Measurements from ENCODE around the gene TMEM125. TPM values are rescaled to one million over a fixed set of nuclear protein-coding genes. Genes with fewer than 3 reads are reported as not detected.

TMEM125 gene
- total RNA-seq, 1 donor from 2014 or later = 188 TPM

DNA sequence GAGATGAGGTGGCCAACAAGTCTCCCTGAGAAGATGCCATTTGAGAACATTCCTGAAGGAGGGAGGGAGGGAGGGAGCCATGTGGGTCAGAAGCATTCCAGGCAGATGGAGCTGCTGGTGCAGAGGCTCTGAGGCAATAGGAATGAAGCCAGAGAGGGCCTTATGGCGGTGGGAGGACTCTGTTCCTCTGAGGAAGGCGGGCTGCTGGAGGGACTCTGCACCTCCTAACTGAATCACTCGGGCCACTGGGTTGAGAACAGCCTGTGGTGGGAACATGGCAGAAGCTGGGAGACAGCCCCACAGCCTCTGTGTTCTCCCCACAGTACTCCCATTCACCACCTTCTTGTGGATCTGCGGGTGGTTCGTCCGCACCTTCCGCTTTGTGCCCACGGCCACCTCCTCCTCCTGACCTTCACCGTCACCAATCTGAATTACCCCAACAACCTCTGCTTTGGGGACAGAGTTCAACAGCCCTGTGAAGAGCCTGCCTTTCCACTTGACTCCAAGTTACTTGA is 2.4 kb upstream of the TMEM125 start:
- Histone ChIP-seq H3K9me3 (no peaks in the 10 kb centered on the region), H3K27me3 (no peaks in the 10 kb centered on the region), H3K36me3 (no peaks in the 10 kb centered on the region), H3K27ac (peak overlapping the region; percentile 63), H3K4me3 (no peak overlapping the region), H3K4me1 (peaks cover 10% of the 10 kb centered on the region)
- TF ChIP-seq, protein P1, sequence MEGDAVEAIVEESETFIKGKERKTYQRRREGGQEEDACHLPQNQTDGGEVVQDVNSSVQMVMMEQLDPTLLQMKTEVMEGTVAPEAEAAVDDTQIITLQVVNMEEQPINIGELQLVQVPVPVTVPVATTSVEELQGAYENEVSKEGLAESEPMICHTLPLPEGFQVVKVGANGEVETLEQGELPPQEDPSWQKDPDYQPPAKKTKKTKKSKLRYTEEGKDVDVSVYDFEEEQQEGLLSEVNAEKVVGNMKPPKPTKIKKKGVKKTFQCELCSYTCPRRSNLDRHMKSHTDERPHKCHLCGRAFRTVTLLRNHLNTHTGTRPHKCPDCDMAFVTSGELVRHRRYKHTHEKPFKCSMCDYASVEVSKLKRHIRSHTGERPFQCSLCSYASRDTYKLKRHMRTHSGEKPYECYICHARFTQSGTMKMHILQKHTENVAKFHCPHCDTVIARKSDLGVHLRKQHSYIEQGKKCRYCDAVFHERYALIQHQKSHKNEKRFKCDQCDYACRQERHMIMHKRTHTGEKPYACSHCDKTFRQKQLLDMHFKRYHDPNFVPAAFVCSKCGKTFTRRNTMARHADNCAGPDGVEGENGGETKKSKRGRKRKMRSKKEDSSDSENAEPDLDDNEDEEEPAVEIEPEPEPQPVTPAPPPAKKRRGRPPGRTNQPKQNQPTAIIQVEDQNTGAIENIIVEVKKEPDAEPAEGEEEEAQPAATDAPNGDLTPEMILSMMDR (IDR thresholded peaks at IDR 0.05) = no peak
- intact Hi-C loops (cut with DNase I) = no loop called here
- ATAC-seq (peak; percentile 4), DNase-seq (peak; percentile 68)

DNA sequence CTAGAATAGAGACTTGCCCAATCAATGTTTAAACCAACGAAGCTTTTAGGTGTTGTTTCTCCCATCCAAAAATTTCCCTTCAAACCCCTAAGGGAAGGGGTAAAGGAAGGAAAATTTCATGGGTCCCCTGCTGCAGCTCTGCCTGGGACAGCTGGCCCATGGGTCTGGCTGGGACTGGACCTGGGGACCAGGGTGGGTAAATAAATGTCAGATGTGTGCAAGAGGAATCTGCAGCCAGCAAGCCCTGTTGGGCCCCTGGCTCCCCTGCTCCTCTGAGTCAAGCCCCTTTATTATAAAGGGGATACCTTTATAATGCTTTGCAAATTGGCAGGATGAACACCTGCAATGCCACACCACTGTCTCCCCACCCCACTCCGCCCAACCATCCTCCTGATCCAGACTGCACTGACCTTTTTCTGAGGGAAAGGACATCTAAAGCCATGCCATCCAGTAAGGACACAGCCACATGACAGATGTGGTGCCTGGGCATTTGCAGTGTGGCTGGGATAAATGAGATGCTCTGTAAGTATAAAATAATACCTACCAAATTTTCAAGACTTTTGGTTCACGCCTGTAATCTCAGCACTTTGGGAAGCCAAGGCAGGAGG is 1.9 kb upstream of the TMEM125 start:
- Histone ChIP-seq H3K36me3 (no peaks in the 10 kb centered on the region), H3K27ac (peak overlapping the region; percentile 63)
- intact Hi-C loops (cut with DNase I) = no loop called here

DNA sequence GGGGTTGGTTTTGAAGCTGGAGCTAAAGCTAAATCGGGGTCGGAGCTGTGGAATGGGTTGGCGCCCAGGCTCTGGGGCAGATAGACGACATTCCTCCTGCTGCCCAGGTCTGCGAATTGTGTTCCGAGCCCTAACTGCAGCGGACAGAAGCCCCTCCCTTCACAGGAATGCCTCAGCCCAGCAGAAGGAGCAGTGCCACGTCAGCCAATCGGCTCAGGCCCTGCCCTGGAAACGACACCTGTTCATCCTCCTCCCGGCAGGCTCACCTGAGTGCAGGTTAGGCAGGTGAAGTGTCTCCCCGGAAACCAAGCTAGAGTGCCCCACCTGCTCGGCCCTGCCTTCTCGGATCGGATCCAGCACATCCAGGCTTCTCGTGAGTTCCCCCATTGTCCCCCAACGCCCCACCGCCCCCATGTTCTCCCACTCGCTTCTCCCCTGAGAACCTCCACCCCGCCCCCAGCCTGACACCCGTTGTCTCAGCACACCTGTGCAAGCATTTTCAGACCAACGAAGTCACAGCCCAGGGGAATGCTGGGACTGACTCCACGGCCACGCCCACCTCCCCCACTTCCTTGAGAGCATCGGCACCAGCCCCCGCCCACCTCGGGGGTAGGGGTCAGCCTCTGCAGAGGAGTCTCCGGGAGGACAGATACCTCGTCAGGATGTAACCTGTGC is 775 bp downstream of the TMEM125 start:
- no peaks in the 10 kb centered on the region for H3K36me3 ChIP-seq
- H3K27ac ChIP-seq = peak overlapping the region; percentile 87
- ATAC-seq (peak; percentile 91), DNase-seq (peak; percentile 92)
- H3K4me3 ChIP-seq = peak overlapping the region; percentile 48
- peaks cover 14% of the 10 kb centered on the region for H3K4me1 ChIP-seq
- no peaks in the 10 kb centered on the region for H3K27me3 ChIP-seq
- intact Hi-C loops (cut with DNase I) = no loop called here
- TF ChIP-seq, protein P1 (IDR thresholded peaks at IDR 0.05) = no peak
- H3K9me3 ChIP-seq = no peaks in the 10 kb centered on the region

More for the DNA sequence above, 1.9 kb upstream of the TMEM125 start:
- H3K9me3 ChIP-seq = no peaks in the 10 kb centered on the region
- ATAC-seq = no peak
- TF ChIP-seq, protein P1 (IDR thresholded peaks at IDR 0.05) = no peak
- peaks cover 10% of the 10 kb centered on the region for H3K4me1 ChIP-seq
- no peak overlapping the region for H3K4me3 ChIP-seq
- no peaks in the 10 kb centered on the region for H3K27me3 ChIP-seq
- peak; percentile 59 for DNase-seq

DNA sequence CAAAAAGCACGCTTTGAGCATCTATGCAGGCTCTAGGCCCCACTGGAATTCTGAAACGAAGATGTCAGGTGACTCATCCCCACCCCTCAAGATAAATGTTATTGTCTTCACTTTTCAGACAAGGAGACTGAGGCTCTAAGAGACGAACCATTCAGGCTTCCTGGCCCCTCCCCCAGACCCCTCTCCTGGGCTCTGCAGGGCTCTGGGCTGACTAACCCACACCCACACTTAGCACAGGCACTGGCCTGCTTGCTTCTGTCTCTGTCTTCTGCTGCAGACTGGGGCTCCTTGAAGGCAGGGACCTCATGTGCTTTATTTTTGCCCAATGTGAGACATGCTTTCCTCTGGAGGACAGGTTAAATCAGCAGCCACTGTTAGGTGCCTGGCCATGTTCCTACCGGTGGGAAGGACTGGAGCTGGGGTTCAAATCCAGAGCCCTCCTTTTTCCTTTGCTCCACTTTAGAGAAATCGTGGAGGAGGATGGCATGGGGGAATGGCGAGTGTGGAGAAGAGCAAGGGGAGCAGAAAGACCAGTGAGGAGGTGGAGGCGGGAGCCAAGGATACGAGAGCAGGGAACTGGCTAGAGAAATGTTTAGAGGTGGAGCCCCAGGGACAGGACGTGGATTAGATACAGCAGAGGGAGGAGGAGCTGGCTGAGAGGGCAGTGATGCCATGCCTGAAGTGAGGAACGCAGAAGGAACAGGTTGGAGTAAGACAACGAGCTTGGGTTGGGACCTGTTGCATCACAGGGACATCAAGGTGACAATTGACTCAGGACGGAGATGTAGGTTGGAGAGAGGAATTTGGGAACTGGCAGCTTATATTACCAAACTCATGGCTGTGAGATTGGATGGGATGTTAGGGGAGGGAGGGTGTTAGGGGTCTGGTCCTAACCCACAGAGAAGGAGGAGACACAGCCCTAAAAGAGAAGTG is 1.7 kb downstream of the TMEM125 start:
- peak overlapping the region; percentile 48 for H3K4me3 ChIP-seq
- no peaks in the 10 kb centered on the region for H3K36me3 ChIP-seq
- no peaks in the 10 kb centered on the region for H3K27me3 ChIP-seq
- ATAC-seq = no peak
- H3K27ac ChIP-seq = peak overlapping the region; percentile 87
- peak; percentile 50 for DNase-seq
- intact Hi-C loops (cut with DNase I) = no loop called here
- TF ChIP-seq, protein P1 (IDR thresholded peaks at IDR 0.05) = no peak
- no peaks in the 10 kb centered on the region for H3K9me3 ChIP-seq
- H3K4me1 ChIP-seq = peaks cover 14% of the 10 kb centered on the region

DNA sequence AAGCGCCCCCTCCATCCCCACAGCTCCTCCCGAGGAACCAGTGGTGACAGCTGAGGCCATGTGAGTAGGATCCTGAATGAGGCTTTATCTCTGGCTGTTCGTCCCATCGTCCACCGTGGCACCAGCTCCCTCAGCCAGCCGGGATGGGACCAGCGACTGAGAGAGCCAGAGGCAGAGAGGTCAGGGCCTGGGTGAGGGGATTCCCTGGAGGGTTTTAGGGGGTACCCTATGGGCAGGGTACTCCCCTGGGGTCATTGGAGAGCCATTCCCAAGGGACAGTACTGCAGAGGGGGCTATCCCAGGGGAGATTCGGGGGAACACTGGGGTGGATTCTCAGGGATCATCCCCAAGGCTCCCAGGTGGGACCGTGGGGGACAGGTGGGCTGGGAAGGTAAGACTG is 2.4 kb downstream of the TMEM125 start:
- H3K4me3 ChIP-seq = no peak overlapping the region
- TF ChIP-seq, protein P1 (IDR thresholded peaks at IDR 0.05) = no peak
- DNase-seq (peak; percentile 56), ATAC-seq (no peak)
- H3K4me1 ChIP-seq = peaks cover 13% of the 10 kb centered on the region
- H3K9me3 ChIP-seq = no peaks in the 10 kb centered on the region
- intact Hi-C loops (cut with DNase I) = no loop called here
- H3K27me3 ChIP-seq = no peaks in the 10 kb centered on the region
- no peaks in the 10 kb centered on the region for H3K36me3 ChIP-seq
- no peak overlapping the region for H3K27ac ChIP-seq

All from upper lobe of right lung (tissue), 1 donor.